GM18498 (cell line): ENCODE data around the gene AHCYL2.
A peak's percentile ranks its signal among the peaks of the same experiment; 100 is the strongest.
"Not testable (repeated sequence)": the region's sequence is repeated elsewhere in the genome, so short reads cannot be mapped to it uniquely, and the experiment has no call there.

ENCODE experiments used
- ATAC-seq: cut with Tn5 transposase; IDR thresholded peaks from one replicate; pipeline ENCODE4 v1.9.1; 2021; ENCODE audit warnings: mild to moderate bottlenecking, moderate library complexity; ENCODE audit not compliant: unreplicated experiment

The AHCYL2 gene

DNA sequence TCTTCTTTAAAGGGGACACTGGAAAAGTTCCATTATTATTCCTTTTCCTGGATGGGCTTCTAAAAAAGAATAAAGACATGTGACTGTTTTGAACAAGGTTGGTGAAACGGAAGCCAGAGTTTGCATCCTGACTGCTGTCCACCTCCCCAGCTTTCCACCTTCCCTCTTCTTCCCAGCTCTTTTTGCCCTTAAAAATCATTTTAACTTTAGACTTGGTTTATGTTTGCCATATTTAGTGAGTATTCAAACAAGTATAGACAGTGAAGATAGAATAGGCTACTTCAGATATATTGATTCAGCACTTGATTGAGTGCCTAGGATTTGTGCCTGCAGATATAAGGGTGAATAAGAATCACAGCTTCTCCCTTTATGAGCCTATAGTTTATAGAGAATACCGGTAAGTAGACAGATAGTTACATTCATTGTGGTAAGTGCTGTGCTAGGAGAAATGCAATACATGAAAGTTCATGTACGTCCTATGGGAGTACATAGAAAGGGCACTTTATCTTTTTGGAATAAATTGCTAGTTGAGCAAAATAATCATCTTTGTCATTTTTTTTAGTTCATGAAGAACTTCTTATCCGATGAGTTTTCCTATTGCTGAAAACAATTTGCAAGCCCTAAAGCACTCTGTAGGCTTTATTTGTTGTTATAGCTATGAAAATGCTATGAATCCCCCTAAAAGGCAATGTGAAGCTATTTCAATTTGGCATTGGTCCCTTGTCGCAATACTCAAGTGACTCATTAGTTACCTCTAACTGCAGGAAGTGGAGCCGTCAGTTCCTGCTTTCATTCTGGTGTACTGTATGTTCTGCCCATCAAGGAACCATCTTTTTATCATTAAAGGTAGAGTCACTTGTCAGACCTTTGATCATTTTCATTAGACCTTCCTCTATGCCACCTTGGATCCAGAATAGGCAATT, 152.2 kb downstream of the AHCYL2 start:
- no peak for ATAC-seq

DNA sequence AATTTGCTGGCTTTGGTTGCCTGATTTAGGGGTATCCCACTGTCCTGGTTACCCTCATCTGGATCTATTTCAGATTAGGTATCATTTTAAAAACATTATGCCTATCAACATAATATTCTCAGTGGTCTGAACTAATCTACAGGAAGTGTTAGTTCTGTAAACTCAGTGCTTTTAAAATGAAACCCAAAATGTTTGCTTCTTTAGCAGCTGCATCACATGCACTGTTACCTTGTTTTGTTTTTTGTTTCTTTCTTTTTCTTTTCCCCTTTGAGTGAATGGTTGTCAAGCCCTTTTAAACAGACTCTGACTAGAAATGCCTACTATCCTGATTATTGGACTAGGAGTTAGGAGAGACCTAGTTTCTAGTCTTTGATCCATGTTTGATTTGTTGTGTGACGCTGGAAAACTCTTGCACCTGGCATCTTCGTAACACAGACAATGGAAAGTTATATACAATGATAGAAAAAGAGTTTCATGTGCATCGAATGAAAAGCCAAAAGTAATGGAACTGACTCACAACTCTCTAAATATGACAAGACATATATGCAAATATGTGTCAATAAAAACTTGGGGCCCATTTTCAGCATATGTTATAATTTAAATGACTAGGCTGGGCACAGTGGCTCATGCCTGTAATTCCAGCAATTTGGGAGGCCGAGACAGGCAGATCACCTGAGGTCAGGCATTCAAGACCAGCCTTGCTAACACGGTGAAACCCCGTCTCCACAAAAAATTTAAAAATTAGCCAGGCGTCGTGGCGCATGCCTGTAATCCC, 157.1 kb downstream of the AHCYL2 start:
- ATAC-seq: no peak

GRCh38 chr7:129383542-129384132, 158.8 kb downstream of the AHCYL2 start:
- ATAC-seq: no peak

DNA sequence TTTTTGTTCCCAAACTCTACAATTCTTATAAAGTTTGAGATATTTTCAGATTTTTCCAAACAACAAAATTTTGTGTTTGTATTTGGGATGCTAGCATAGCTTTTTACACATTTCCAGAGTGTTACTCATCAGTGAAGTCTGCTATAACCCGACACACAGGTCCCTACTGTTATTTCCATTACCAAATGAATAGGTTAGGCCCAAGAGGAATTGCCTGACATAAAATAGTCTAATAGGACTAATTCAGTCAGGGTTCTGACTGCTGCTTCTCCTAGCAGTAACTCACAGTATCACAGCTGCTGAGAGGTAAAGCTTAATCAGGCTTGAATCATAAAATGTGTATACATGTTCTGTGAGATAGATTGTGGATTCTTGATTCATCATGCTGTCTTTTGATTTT, 160.3 kb downstream of the AHCYL2 start:
- no peak for ATAC-seq

- ATAC-seq: no peak
Observed at GRCh38 chr7:129385598-129385997, 160.8 kb downstream of the AHCYL2 start.

DNA sequence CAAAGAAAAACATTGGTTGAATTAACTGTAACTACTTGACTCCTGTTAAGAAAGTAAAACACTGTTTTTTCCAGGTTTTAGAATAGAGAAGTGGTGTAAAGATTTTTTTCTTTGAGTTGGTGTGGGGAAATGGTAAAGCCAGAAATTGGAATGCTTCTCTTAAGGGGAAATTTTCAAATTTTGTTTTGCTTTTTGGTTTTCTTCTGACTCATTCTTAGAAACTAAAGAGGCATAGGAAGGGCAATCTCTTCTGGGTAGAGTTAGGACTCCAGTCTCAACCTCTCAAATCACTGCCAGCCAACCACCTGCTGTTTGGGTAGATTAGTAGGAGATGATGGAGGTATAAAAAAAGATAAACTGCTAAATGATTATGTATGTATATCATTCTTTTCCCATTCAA, 161.7 kb downstream of the AHCYL2 start:
- no peak for ATAC-seq

DNA sequence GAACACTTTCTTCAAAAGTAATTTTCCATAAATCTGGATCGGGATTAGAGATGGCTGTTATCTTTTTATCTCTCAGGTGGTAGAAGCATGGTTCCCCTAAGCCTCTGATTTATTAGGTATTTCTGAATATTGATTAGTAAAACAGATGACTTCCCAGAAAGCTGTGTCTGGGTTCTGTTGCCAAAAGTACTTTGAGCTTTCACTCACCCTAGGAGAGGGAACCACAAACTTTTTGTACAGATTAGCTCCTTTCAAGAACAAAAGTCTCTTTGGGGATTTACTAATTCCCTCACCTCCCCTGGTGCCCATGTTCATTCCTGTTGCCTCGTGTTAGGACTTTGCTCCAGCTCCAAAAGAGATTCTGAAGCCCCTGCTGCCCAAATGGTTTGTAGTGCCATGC, 162.7 kb downstream of the AHCYL2 start:
- ATAC-seq: no peak

DNA sequence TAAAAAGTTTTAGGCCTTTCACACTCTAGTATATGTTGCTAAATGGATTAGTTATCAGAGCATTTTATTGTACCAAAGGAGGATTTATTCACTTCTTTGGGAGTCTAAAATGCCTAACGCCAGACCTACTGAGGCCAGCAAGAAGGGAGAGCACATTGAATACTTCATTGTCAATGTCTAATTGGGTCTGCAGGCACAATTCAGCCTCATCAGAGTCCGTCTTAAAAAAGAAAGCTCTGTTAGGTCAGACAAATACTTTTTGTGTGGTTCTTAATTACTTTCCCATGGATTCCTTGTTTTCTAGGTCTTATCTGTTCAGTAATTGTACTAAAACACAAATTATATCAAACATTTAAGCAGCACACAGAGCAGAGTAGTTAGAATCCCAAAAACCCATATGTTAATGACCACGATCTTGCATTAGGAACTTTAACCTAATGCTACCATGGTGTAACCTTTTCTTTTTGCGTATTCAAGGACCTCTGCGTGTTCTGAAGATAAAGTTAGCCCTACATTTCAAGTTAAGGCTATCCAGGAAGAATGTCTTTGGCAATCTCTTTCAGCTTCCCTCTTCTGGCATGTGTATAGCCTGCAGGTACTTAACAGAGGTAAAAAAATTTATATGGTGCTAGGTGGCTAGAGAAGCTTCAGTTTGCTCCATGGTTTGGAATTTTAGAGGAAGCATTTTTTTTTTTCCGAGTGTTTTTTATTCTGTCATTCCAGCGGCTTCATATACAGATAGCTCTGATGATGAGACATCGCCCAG, 163.7 kb downstream of the AHCYL2 start:
- ATAC-seq: no peak

DNA sequence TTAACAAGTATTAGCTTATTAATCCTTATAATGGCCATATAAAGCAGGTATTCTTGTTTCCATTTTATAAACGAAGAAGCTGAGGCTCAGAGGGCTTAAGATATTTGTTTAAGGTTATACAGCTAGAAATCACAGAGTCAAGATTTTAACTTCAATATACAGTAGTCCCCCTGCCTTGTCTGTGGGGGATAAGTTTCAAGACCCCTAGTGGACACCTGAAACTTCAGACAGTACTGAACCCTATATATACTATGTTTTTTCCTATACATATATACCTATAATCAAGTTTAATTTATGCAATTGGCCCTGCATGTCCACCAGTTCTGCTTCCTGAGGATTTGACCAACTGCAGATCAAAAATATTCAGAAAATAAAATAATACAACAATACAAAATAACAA, 165.0 kb downstream of the AHCYL2 start:
- ATAC-seq: no peak

DNA sequence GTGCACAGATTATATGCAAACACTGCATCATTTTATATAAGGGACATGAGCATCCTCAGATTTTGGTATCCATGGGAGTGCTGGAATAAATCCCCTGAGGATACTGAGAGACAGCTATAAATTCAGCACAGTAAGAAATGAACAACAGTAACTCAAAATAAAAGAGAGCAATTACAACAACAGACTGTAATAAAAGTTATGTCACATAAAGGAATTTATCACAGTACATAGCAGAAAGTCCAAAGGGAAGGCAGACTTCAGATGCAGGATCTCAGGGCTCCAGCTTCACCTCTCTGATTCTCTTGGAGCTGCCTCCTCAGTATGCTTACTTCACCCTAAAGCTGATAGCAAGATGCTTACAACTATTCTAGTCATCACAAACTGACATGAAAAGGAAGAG, 165.5 kb downstream of the AHCYL2 start:
- ATAC-seq: no peak

DNA sequence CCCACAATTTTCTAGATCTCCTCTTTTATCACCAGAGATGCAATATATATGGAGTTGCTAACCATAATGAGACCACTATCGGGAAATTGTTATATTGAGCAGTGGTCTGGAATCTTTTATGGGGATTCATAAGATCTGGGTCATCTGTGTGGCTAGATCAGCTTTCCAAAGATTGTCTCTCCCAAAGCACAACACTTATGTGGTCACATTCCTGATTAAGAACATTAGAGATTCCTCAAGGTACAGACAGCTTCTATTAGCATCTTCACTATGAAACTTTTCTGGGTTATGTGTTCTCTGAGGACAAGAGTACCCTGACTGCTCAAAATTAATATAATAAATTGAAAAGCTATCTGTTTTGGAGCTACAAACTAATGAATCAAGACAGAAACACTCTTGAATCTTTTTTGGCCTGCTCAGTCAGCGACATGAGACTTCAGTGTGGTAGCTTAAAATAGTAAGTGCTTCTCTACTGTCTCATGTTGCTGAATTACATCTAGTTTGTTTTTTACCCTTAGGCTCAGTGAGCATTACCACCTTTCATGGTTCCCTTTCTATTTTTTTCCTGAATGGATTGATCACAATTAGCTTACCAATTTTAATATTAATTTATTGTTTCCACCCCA, 166.8 kb downstream of the AHCYL2 start:
- ATAC-seq: no peak

GRCh38 chr7:129393255-129393654, 168.4 kb downstream of the AHCYL2 start:
- ATAC-seq: no peak

GRCh38 chr7:129394101-129394500, 169.3 kb downstream of the AHCYL2 start:
- ATAC-seq: no peak

DNA sequence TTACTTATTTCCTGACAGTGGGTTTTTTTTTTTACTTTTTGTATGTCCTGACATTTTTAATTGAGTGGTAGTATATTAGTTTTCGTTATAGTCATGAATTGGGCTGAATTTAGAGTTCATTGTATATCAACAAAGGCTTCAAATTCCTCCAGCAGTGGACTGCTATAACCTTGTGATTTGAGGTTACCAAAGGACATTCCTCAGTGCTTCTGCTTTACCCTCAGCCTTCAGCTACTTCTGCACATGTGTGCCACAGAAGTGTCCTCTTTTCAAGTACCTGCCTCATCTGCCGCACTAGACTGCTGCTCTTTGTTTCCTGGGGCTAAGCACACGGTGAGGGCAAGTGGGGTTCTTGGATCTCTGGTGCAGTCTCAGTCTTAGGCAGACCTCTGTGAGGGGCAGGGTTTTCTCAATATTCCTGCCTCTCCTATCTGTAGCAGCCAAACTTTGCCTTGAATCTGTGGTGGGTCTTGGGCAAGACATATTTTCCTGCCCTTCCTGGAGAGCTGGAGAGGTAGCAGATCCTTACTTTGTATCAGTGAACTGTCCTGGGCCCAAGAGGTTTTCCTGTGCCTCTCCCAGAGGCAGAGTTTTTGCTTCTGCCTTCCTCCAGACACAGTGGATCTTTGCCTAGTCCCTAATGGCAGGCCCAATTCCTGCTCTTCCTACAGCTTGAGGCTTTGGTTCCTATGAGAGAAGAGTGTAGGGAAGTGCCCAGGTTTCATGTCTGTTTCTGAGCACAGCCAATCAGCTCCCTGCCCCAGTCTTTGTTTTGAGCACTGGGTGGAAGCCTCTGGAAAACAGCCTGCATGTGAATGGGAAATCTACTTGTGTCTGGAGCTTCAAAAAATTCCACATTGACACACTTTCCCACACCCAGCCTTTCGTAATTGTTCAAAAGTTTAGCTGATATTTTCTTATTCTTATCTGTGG, 170.4 kb downstream of the AHCYL2 start:
- ATAC-seq: no peak

DNA sequence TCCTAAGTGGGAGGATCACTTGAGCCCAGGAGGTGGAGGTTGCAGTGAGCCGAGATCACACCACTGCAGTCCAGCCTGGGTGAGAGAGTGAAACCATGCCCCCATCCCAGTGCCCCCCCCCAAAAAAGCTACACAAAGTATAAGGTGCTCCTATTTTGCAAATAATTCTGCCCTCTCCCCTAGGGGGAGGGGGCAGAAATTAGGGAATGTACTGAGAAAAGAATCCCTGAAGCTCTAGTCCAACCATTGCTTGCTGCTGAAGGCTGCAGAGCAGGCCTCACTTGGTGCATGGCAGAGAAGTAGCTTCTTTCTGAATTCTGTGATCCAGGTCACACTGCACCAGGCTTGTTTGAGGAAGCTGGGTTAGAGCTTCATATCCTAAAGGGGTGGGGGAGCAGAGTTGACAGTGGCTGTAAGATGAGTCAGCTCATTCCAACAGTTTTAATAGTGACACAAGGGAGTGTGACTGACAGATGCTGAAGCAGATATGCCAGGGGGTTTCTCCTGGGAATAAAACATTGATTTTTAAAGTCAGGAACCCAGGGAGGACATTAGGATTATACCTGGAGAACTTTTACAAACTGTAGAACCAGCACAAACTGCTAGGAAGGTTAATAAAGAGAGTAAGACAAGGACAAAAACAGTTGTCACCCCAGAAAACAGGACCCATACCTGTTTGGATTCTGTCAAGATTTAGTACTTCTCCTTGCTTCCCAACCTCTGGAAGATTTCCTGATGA, 176.6 kb downstream of the AHCYL2 start:
- ATAC-seq: no peak

GRCh38 chr7:129401967-129402860, 177.4 kb downstream of the AHCYL2 start:
- ATAC-seq: peak; percentile 54

- no peak for ATAC-seq
Observed at GRCh38 chr7:129405527-129405926, 180.7 kb downstream of the AHCYL2 start.

GRCh38 chr7:129410238-129410637, 185.4 kb downstream of the AHCYL2 start:
- not testable (repeated sequence) for ATAC-seq
